Non-pigmented ciliary epithelial cell (primary cell): ENCODE data around the gene FOXO6.

ENCODE experiments used
- DNase-seq: peaks from one replicate; pipeline ENCODE4 v3.0.0-alpha.2; 2010; ENCODE audit warnings: low read depth

The FOXO6 gene

DNA sequence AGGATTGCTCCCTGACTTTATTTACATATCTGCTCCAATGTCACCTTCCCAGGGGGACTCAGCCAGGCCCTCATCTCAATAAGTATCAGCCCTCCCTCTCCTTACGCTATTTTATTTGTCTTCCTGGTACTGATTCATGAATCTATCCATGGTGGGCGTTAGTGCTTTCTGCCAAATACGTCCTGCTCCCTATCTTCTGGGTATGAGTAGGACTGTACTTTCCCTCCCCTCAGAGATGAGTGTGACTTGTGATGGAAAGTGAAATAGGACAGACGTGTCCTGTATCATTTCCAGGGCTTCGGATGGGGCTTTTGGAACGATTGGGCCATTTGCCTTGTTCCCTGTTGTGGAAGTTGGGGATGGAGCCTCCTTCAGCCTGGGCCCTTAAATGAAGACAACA is 47.5 kb downstream of the FOXO6 start:
- DNase-seq = no peak

DNA sequence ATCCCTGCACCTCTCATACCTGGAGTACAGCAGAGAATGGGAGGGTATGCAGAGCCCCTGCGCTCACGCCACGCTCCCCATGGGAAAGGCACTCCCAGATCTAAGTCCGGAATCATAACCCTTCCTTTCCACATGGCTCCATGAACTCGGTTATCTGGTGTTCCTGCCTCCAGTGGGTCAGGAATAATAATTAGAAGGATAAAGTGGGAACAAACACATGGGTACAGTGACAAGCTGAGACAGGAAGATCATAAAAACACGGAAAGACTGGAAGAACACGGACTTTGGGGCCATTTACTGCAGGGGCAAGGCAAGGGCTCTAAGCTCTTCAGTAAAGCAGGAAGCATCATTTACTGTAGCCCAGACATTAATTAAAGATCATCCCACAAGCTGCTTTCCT is 48.6 kb downstream of the FOXO6 start:
- DNase-seq = no peak

DNA sequence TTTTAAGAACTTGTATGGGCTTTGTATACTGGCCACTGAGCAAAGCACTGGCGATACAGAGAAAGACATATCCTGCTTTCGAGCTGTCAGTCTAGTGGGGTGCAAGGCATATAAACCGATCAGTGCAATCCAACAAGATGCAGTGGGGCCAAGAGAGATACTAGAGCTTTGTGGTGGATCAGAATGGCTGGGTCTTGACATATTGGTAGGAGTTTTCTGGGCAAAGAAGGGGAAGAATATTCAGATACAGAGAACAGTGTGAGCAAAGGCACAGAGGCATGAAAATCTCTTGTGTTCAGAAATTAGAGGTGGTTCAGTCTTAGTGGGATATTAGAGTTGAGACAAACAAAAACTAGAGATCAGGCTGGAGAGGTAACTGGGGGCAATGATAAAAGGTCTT is 49.2 kb downstream of the FOXO6 start:
- DNase-seq = no peak

DNA sequence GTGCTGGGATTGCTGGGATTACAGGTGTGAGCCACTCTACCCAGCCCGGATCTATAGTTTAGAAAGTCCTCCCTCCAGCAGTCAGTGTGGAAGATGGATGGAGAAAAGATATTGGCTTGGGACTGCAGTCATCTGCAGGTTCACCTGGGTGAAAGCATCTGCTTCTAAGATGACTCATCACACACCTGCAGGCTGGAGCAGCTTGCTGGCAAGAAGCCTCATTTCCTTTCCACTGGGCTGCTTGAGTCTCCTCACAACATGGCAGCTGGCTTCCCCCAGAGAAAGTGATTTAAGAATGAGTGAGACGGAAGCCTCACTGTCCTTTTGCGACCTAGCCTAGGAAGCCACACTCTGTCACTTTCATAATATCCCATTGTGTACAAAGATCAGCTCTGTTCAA is 50.0 kb downstream of the FOXO6 start:
- DNase-seq = no peak

DNA sequence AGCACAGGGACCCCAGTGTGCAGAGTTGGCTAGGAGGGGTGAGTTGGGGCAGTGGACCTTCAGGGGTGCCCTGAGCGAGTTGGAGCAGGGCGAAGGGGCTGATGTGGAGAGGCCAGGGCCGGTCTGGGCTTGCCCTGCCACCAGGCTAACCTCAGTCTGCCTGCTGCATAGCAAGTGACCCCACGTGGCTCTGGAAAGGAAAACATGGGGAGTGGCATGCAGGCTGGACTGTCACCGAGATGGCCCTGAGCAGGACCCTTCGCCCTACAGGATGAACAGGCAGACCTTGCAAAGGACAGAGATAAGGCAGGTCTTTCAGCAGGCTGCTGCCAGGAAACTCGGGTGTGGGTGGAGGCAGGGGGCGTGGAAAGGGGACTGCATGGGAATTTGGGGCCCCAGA is 51.5 kb downstream of the FOXO6 start:
- DNase-seq = no peak

DNA sequence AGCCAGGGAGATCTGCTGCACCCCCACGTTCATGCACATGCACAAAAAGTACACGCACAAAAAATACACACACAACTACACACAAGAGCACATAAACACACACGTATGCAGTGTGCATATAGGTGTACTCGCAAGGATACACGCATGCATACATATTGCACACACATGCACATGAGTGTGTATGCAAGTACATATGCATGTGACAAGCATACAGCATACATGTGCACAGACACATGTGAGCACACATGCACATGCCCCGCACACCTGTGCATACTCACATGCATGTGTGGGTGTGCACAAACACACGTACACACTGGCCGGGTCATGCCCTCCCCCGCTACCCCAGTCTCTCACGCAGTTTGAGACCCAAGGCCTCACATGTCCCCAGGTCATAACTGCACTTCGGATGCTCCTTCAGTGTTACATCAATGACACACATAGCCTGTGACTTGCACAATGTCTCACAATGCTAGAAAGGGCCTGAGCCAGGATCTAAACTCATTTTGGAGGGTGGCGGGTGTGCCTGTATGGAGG is 52.6 kb downstream of the FOXO6 start:
- DNase-seq = no peak

DNA sequence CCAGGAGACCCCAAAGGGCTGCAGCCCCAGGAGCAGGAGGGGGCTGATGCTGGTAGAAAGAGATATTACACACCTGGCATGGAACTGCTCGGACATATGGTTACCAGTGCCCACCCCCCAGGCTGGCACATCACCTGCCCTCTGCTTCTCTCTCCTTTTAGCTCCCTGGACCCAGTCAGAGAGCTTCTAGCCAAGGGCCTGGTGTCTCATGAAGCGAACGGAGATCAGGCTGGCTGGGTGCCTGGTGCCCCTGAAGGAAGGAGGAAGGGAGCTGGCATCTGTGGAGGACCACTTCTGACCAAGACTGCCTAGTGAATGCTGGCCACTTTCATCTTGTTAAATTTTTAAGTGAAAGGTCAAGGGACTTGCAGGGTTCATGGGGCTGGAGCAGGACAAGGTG is 53.1 kb downstream of the FOXO6 start:
- no peak for DNase-seq

DNA sequence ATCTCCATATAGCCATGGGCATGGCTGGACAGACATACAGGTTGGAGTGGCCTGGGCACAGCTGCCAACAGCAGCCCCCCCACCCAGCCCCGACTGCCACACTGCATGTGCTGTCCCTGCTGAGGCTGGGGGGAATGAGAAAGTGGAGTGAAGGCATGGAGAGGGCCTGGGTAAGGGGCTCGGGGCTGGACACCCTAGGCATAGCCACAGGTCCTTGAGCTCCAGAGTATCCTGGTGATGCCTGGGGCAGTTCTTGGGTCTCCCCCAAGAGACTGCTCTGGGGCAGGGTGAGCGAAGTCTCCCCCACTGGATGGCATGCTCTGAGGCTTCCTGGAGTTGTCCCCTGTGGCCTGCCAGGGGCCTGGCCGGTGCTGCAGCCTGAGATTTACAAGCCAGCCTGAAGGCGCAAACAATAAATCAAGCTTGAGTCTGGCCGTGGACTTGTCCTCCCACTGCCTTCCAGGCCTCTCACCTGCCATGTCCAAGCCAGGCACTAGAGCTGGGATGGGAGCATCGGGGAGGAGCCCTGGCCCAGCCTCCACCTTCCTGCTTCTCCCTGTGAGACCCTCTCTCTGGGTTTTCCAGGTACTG is 53.6 kb downstream of the FOXO6 start:
- no peak for DNase-seq

DNA sequence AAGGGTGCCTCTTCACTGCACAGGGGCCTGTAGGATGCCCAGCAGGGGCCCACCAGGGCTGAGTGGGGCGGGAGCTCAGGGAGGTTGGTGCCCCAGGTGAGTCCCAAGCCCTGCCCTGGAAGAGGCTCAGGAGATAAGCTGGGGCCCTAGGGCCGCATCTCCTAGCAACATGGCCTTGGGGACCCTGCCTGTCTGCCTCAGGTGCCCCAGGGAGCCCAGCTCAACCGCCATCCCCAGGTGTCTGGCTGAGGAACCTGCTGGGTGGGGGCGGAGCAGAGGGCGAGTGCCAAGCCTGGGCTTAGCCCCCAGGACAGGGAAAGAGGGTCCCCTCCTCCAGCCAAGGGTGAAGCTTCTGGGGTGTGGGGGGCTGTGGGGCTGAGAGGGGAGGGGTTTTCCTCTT is 54.8 kb downstream of the FOXO6 start:
- no peak for DNase-seq

DNA sequence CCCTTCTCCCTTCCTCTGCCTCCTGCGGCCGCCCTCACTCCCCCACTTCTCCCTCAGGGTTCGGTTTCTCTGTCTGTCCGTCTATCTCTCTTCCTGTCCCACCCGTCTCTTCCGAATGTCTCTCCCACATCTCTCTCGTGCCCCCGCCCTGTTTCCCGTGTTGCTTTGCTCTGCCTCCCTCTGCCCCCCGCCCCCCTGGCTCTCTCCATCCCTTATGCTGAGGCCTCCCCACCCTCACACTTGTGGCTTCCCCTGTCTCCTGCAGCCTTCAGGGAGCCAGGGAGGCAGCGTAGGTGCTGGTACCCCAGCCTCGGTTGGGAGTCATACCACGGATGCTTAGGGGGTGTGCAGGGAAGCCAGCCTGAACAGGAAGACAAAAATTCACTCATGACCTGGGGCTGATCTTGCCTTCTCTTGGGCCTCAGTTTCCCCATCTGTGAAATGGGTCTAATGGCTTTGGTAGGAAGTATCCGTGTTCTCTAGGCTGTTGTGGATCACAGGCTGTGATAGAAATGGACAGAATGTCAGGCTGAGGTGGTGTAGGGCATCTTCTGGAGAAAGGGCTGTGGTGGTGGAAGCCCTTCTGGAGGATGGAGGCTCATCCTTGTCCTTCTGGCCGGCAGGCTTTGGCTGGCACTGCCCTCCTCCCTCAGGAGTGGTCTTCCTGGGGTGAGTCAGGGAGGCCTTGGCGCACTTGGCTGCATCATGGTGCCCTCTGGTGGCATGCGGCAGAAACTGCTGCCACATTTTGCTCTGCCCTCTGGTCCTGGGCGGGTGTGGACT is 55.5 kb downstream of the FOXO6 start:
- no peak for DNase-seq

DNA sequence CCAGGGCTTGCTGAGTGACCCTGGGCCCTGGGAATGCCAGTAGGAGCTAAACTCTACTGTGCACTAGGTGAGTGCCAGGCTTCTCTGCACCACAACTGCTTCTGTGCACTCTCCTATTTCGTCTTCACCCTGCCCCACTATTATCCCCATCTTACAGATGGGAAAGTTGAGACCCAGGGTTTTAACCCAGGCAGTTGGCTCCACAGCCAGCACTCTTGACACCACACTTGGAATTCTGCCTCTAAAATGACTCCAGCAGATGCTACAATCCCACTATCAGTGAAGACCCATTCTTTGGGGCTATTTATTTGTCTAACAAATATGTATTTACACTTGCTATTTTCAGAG is 56.1 kb downstream of the FOXO6 start:
- DNase-seq = no peak

DNA sequence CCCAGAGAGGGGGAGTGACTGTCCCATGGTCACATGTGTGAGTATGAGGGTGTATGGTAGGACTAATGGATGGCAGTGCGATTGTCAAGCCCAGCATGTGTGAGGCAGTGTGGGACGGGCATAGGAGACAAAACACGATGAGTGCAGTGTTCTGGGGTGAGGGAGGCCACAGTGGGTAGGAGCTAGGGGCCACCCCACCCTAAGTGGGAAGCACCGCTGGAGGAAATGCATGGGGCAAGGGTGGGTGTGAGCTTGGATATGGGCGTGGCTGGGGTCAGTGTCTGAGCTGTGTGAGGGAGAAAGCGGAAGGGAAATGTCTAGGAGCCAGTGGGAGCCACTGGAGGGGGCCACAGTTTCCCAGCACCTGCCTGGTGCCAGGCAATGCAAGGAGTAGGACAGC is 56.5 kb downstream of the FOXO6 start:
- DNase-seq = no peak

DNA sequence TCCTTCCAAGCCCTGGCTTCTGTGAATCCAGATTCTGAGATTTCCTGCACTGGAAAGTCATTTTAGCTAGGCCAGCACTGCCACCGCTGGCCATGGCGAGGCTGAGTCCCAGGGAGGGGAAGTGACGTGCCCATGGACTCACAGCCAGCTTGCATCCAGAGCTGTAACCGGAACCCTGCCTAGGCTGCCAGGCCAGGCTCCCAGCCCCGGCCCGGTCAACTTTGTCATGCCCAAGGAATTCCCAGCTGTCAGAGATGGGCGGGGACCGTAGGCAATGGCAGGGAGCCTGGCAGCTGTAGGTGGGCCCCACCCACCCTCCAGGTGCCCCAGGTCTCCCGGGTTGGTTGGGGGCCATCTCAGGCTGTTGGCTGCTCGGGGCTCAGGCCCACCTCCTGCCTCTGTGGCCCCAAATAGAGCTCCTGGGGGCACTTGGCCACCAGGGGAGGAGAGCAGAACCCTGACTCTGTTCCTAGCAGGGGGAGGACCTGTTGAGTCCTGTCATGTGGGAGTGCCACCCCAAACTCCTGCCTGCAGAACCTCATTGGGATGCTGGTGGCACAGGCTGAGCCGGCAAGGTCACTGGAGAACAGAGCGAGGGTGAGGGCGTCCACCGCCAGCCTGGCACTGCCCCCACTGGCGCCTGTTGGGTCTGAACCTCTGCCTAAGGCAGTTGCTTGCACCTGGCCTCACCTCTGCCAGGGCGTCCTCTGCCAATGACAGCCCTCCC is 57.8 kb downstream of the FOXO6 start:
- no peak for DNase-seq

DNA sequence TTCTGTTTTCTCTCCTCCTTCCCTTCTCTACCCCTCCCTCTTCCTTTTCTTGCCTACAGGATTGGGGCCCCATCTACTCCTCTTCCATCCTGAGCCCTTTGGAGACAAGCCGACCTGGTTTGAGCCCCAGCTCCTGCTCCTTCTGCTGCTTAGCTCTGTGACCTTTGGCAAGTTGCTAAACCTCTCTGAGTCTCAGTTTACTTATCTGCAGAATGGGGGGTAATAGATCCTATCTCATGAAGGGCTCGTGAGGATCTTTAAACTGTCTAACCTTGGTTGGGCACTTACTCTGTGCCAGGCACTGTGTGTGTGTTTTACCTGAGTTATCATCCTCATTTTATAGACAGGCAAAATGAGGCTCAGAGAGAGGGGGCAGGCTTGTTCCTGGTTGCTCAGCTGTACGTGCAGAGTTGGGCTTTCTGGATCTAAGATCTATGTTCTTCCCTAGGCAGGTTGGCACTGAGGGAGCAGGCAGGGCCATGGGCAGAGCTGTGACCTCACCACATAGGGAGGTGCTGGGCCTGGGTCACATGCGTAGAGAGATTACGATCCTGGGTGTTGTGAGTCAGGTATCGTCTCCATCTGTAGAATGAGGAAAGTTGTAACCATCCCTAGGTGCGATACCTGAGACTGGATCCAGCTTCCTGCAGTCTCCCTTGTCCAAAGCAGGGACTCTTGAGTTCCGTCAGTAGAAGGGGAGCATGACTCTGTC is 58.5 kb downstream of the FOXO6 start:
- no peak for DNase-seq

DNA sequence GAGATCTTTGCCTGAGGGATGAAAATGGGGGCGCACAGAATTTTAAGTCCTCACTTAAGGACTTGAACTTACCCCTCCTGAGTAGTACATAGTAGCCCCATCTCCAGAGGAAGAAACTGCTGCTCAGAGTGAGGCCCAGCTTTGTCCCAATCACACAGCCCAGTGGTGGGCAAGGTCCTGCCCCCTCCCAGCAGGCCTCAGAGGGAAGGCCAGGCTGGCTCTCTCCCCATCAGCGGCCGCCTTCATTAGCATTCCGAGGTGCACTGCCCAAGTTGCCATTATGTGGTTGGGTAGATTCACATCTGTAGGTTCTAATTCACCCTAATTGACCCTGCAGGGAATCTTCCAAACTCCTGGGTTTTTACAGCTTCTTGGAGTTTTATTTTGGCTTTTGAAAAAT is 59.1 kb downstream of the FOXO6 start:
- no peak for DNase-seq

DNA sequence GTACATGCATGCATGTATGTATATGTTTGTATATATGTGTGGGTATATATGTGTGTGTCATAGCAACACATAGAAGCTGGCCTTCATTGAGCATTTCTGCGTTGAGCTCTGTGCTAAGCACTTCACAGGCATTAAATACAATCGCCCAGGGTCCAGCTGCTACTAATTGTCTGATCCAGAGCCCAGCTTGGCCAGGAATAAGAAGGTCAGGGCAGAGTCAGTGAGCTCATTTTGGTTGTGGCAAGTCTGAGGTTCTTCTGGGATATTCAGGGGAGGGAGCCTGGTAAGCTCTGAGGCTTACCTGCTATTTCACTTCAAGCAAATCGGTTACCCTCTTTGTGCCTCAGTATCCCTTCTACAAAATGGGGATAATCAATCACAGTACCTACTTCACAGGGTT is 59.6 kb downstream of the FOXO6 start:
- DNase-seq = no peak

DNA sequence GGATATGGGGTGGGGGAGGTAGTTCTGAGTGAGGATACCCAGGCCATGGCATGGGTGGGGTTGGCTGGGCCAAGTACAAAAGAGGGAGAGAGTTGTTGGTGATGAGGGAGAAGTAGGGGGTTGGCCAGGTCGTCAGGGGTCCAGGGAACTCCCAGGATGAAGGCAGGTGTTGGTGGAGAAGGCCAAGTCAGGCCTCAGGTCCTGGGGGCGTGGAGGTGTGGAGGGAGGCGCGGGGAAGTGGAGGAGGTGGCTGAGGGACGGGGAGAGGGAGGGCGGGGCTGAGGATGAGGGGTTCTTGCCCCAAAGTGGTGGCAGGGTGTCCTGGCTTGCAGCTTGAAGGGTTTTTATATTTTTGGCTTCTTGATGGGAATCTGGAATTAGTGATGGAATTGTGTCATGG is 61.1 kb downstream of the FOXO6 start:
- no peak for DNase-seq

DNA sequence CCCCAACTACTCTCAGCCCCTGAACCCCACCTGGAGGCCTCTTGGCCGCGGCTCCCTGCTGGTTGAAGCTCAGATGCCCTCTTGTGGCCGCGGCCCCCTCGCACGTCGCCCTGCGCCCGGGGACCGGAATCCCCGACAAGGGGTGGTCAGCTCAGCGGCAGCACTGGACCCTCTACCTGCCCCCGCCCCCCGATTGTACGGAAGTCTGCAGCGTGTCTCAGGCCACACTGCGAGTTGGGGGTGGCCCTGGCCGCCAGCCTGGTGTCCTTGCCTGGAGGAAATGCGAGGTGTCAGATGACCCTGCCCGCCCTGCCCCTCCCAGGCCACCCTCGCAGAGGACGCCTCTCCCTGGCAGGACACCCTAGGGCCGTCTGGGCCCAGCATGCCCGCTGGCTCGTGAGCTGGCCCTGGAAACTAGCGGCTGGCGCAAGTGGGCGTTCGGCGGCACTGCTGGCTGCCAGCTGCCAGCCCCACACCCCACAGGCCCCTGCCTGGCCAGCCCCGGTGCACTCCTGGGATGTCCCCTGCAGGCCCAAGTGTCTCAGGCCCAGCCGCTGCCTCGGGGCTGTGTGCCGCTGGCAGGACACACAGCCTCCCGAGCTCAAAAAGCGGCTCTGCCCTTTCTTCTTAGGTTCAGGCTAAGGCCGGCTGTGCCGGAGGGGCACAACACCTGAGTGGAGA is 62.4 kb downstream of the FOXO6 start:
- no peak for DNase-seq

DNA sequence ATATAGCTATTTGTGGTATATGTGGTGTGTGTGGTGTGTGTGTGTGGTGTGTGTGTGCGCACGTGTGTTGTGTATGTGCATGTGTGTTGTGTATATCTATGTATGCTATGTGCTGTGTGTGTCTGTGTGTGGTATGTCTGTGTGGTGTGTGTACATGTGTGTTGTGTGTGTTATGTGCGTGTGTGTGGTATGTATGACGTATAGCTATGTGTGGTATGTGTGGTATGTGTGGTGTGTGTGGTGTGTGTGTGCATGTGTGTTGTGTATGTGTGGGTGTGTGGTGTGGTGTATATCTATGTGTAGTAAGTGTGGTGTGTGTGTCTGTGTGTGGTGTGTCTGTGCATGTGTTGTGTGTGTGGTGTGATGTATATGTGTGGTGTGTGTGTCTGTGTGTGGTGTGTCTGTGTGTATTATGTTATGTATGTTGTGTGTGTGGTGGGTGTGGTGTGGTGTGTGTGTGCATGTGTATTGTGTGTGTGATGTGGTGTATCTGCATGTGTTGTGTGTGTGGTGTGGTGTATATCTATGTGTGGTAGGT is 63.4 kb downstream of the FOXO6 start:
- DNase-seq = no peak

DNA sequence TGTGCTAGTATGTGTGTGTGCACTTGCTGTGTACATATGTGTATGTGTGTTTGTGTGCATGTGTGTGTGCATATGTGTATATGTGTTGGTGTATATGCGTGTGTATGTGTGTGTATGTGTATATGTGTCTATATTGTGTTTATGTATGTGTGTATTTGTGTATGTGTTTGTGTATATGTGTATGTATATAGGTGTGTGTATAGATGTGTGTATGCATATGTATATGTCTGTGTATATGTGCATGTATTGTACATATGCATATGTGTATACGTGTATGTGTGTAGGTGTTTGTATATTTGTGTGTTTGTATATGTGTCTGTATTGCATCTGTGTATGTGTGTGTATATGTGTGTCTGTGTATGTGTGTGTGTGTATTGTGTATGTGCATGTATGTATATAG is 64.1 kb downstream of the FOXO6 start:
- no peak for DNase-seq

DNA sequence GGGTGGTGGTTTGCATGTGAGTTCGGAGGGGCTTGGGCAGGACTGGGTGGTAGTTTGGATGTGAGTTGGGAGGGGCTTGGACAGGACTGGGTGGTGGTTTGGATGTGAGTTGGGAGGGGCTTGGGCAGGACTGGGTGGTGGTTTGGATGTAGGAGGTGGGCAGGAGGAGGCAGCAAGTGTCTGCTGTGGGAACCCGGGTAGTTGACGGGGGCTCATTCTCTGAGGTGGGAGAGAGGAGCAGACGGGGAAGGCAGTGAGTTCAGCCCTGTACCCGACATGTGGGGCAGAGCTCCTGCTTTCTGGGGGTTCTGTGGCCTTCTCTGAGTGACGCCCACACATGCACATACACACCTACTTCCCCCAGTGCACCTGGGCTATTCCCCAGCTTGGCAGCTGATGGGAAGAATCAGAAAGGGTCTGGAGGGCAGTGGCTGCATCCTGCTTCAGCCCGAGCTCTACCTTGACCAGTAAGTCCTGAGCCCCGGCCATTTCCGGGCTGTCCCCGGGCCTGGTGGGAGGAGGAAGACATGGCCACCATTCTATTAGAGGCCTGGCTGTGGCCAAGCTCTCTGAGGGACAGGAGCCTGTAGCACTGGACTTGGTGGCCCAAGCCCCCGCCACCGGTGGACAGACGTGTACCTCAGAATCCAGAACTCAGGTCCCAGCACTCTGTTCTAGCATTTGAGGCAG is 65.1 kb downstream of the FOXO6 start:
- no peak for DNase-seq
